HuH-7.5 (cell line): Measurements from ENCODE around the gene STRIP1.

Experiments used
- DNase-seq: peaks from one replicate; pipeline ENCODE4 v3.0.0; 2011; ENCODE audit warnings: low spot score

STRIP1 gene

GRCh38 chr1:110094931-110095654 lies 60.7 kb downstream of the STRIP1 start:
- no peak for DNase-seq

- no peak for DNase-seq
Measured at GRCh38 chr1:110097507-110098221, 63.2 kb downstream of the STRIP1 start.

- DNase-seq, result no peak
Measured at GRCh38 chr1:110098222-110099026, 64.0 kb downstream of the STRIP1 start.

- DNase-seq, result no peak
Measured at GRCh38 chr1:110100335-110100734, 65.9 kb downstream of the STRIP1 start.

- no peak for DNase-seq
Measured at GRCh38 chr1:110102081-110102480, 67.7 kb downstream of the STRIP1 start.
